ENCODE data around the gene ZNF692. TPM values are rescaled to one million over a fixed set of nuclear protein-coding genes. Genes with fewer than 3 reads are reported as not detected.
A peak's percentile ranks its signal among the peaks of the same experiment; 100 is the strongest.

The ZNF692 gene
- polyA plus RNA-seq, 1 donor (not counting 4 experiments of a cell fraction or from before 2014, with no cell fraction given): 27.0 TPM

DNA sequence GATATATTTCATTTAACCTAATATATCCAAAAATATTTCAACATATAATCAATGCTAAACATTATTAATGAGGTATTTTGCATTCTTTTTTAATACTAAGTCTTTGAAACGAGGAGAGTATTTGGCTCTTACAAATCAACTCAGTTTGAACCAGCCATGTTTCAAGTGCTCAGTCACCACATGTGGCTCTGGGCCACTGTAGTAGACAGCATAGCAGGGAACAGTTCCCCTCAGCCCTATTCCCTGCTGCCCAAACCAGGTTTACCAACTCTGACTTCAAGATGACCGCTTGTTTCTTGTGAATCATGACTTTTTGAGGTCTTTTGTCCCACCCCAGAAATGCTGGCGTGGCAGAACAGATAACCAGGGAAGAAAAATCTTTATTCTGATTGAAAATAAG is 15.2 kb downstream of the ZNF692 start:
- H3K27me3 ChIP-seq (ENCODE audit: control insufficient read depth, extremely low read depth, insufficient read depth, low read length): no peaks in the 10 kb centered on the region
- H3K9ac ChIP-seq (ENCODE audit: control insufficient read depth, extremely low read depth, insufficient read depth, low read length): peak overlapping the region; percentile 15
- dilution Hi-C loops (cut with MboI; ENCODE audit: extremely low pct_ligation_motif_present, low sequenced_read_pairs): no loop called here
- peak overlapping the region; percentile 91 for H3K27ac ChIP-seq (ENCODE audit: control insufficient read depth, insufficient read depth, low read length)
- TF ChIP-seq EZH2 (IDR thresholded peaks at IDR 0.05; ENCODE audit: low read length): no peak
- TF ChIP-seq, protein P1, sequence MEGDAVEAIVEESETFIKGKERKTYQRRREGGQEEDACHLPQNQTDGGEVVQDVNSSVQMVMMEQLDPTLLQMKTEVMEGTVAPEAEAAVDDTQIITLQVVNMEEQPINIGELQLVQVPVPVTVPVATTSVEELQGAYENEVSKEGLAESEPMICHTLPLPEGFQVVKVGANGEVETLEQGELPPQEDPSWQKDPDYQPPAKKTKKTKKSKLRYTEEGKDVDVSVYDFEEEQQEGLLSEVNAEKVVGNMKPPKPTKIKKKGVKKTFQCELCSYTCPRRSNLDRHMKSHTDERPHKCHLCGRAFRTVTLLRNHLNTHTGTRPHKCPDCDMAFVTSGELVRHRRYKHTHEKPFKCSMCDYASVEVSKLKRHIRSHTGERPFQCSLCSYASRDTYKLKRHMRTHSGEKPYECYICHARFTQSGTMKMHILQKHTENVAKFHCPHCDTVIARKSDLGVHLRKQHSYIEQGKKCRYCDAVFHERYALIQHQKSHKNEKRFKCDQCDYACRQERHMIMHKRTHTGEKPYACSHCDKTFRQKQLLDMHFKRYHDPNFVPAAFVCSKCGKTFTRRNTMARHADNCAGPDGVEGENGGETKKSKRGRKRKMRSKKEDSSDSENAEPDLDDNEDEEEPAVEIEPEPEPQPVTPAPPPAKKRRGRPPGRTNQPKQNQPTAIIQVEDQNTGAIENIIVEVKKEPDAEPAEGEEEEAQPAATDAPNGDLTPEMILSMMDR (optimal IDR thresholded peaks at IDR 0.05 in 1 of 3, IDR thresholded peaks at IDR 0.05 in 1 of 3, conservative IDR thresholded peaks at IDR 0.05 in 1 of 3; ENCODE audit: extremely low read depth in 1 of 3, insufficient read depth in 2 of 3, low read length in 3 of 3): no peak
- DNase-seq (ENCODE audit: low read depth, low spot score) (no peak), FAIRE-seq (no peak)
- H4K20me1 ChIP-seq (ENCODE audit: control insufficient read depth, extremely low read depth, insufficient read depth, low read length): no peaks in the 10 kb centered on the region
- H3K9me1 ChIP-seq (ENCODE audit: control insufficient read depth, extremely low read depth, insufficient read depth, low read length): no peaks in the 10 kb centered on the region
- peaks cover 11 to 12% of the 10 kb centered on the region in 2 experiments for H3K36me3 ChIP-seq (ENCODE audit: control insufficient read depth in 2 of 2, extremely low read depth in 1 of 2, insufficient read depth in 2 of 2, low read length in 2 of 2)
- no peak overlapping the region for H3K4me2 ChIP-seq (ENCODE audit: control insufficient read depth, extremely low read depth, insufficient read depth, low read depth, low read length)
- no peaks in the 10 kb centered on the region for H3K9me3 ChIP-seq (ENCODE audit: control insufficient read depth, low read depth, low read length)
- H3K4me3 ChIP-seq (ENCODE audit: control insufficient read depth in 2 of 3, extremely low read depth in 1 of 3, insufficient read depth in 2 of 3, low read depth in 1 of 3, low read length in 3 of 3): no peak overlapping the region
- peaks cover 28% of the 10 kb centered on the region for H3K4me1 ChIP-seq (ENCODE audit: control insufficient read depth, extremely low read depth, insufficient read depth, low read length)
- peaks cover 17% of the 10 kb centered on the region for H3K79me2 ChIP-seq (ENCODE audit: control insufficient read depth, insufficient read depth, low read length)
- no peak overlapping the region for H2AFZ ChIP-seq (ENCODE audit: control insufficient read depth, low read length)

DNA sequence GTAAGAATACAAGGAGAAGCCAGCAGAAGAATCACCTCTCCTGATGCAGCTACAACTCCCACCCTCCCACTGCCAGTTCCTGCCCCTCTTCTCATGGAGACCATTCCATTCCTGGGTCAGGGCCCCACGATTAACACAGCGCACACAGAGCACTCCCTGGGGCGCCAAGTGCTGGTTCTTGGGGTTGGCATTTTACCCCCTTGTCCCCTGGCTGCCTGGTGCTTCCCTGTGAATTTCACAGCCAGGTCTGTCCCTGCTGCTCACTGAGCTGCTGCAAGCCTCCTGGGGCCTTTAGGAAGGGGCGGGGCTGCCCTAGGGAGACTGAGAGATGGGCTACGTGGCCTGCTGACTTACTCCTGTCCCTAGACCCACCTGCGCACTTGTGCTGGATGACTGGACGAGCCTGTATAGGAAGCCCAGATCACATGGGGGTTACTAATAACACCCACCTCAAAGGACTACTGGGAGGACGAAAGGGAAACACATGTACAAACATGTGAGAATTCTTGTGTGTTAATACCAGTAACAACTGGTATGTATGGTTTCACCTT is 16.0 kb downstream of the ZNF692 start:
- Histone ChIP-seq H2AFZ (ENCODE audit: control insufficient read depth, low read length) (no peak overlapping the region), H3K36me3 (ENCODE audit: control insufficient read depth in 2 of 2, extremely low read depth in 1 of 2, insufficient read depth in 2 of 2, low read length in 2 of 2) (peaks cover 8 to 9% of the 10 kb centered on the region in 2 experiments), H3K9ac (ENCODE audit: control insufficient read depth, extremely low read depth, insufficient read depth, low read length) (peak overlapping the region; percentile 79), H4K20me1 (ENCODE audit: control insufficient read depth, extremely low read depth, insufficient read depth, low read length) (no peaks in the 10 kb centered on the region), H3K9me1 (ENCODE audit: control insufficient read depth, extremely low read depth, insufficient read depth, low read length) (no peaks in the 10 kb centered on the region), H3K4me3 (ENCODE audit: control insufficient read depth in 2 of 3, extremely low read depth in 1 of 3, insufficient read depth in 2 of 3, low read depth in 1 of 3, low read length in 3 of 3) (peak overlapping the region in 1 of 3 experiments; percentile 30), H3K9me3 (ENCODE audit: control insufficient read depth, low read depth, low read length) (no peaks in the 10 kb centered on the region), H3K4me1 (ENCODE audit: control insufficient read depth, extremely low read depth, insufficient read depth, low read length) (peaks cover 28% of the 10 kb centered on the region), H3K4me2 (ENCODE audit: control insufficient read depth, extremely low read depth, insufficient read depth, low read depth, low read length) (peak overlapping the region; percentile 68), H3K27me3 (ENCODE audit: control insufficient read depth, extremely low read depth, insufficient read depth, low read length) (no peaks in the 10 kb centered on the region), H3K27ac (ENCODE audit: control insufficient read depth, insufficient read depth, low read length) (peak overlapping the region; percentile 91), H3K79me2 (ENCODE audit: control insufficient read depth, insufficient read depth, low read length) (peaks cover 17% of the 10 kb centered on the region)
- TF ChIP-seq EZH2 (IDR thresholded peaks at IDR 0.05; ENCODE audit: low read length): no peak
- dilution Hi-C loops (cut with MboI; ENCODE audit: extremely low pct_ligation_motif_present, low sequenced_read_pairs): no loop called here
- peak; percentile 69 for FAIRE-seq
- DNase-seq (ENCODE audit: low read depth, low spot score): peak; percentile 92

All from keratinocyte (primary cell).